PC-9 (cell line): ENCODE data around the gene BRWD1. TPM values are rescaled to one million over a fixed set of nuclear protein-coding genes. Genes with fewer than 3 reads are reported as not detected.

Experiments used
- BruUV-seq: library from RNA; stranded (reverse); fragments of 400-500 nt; replicated peaks from 2 replicates; lab custom pipeline; 2021; lab: Mats Ljungman, UMichigan
- CTCF ChIA-PET: fragments of 300-600 bp; sonication (Branson Sonifier 250); formaldehyde crosslinking; loops from one replicate; lab custom pipeline; 2022; ENCODE audit warnings: antibody characterized with exemption; lab: Charles Lee
- POLR2A ChIA-PET: fragments of 300-600 bp; sonication (Branson Sonifier 250); formaldehyde crosslinking; loops from one replicate; lab custom pipeline; 2022; ENCODE audit warnings: antibody characterized with exemption; ENCODE audit not compliant: unreplicated experiment; lab: Charles Lee
- DNase-seq, 2 experiments: peaks; one replicate each; pipeline versions ENCODE4 v3.0.0 to v3.0.0-alpha.2; 2015 to 2022; ENCODE audit warnings: mixed read lengths in 1 of 2
- H2AFZ ChIP-seq: fragments of 200-600 bp; sonication (generic); 2 replicates; pipeline ENCODE4 v1.8.1; 2017; ENCODE audit warnings: antibody characterized with exemption
- H3F3A ChIP-seq: fragments of 200-600 bp; sonication (generic); 2 replicates; pipeline ENCODE4 v1.8.1; 2017; ENCODE audit warnings: antibody characterized with exemption, mild to moderate bottlenecking, low read depth; ENCODE audit not compliant: insufficient read depth
- H3K27ac ChIP-seq: fragments of 200-600 bp; sonication (generic); 2 replicates; pipeline ENCODE4 v1.6.1; 2016; ENCODE audit warnings: mixed run types
- H3K27me3 ChIP-seq: fragments of 200-600 bp; sonication (generic); 2 replicates; pipeline ENCODE4 v1.6.1; 2016; ENCODE audit warnings: low read depth, mixed run types; ENCODE audit not compliant: insufficient read depth
- H3K36me3 ChIP-seq: fragments of 200-600 bp; sonication (generic); 2 replicates; pipeline ENCODE4 v1.6.1; 2016; ENCODE audit warnings: low read depth, mixed run types
- H3K4me1 ChIP-seq: fragments of 200-600 bp; sonication (generic); replicated peaks from 2 replicates; pipeline ENCODE4 v1.6.1; 2016; ENCODE audit warnings: mixed run types; ENCODE audit not compliant: insufficient read depth
- H3K4me2 ChIP-seq: fragments of 200-600 bp; sonication (generic); 2 replicates; pipeline ENCODE4 v1.6.1; 2017; ENCODE audit warnings: mixed run types
- H3K4me3 ChIP-seq: fragments of 200-600 bp; sonication (generic); 2 replicates; pipeline ENCODE4 v1.6.1; 2016; ENCODE audit warnings: mixed run types
- H3K79me2 ChIP-seq: fragments of 200-600 bp; sonication (generic); 2 replicates; pipeline ENCODE4 v1.6.1; 2017; ENCODE audit warnings: low read depth, mixed run types
- H3K9me2 ChIP-seq: fragments of 200-600 bp; sonication (generic); 2 replicates; pipeline ENCODE4 v1.8.1; 2017; ENCODE audit warnings: mild to moderate bottlenecking; ENCODE audit not compliant: insufficient read depth
- H3K9me3 ChIP-seq: fragments of 200-600 bp; sonication (generic); 2 replicates; pipeline ENCODE4 v1.8.1; 2016; ENCODE audit warnings: low read depth; ENCODE audit not compliant: insufficient read depth
- H4K20me1 ChIP-seq: fragments of 200-600 bp; sonication (generic); 2 replicates; pipeline ENCODE4 v1.8.1; 2017; ENCODE audit not compliant: insufficient read depth
- EZH2 ChIP-seq: fragments of 200-600 bp; sonication (generic); IDR thresholded peaks from 2 replicates; pipeline ENCODE4 v1.8.0; 2017; ENCODE audit warnings: antibody characterized with exemption, low read depth
- intact Hi-C: fragments of 100-400 bp; cut with micrococcal nuclease; formaldehyde crosslinking; loops from one replicate; pipeline ENCODE4 v1.10.0; 2022; ENCODE audit not compliant: unreplicated experiment
- total RNA-seq: library from RNA; stranded (reverse); gene quantifications from 2 replicates; pipeline ENCODE4 v1.2.3, GENCODE V29; 2021
- TF ChIP-seq, protein P1 (sequence below): fragments of 200-600 bp; sonication (generic); conservative IDR thresholded peaks from 2 replicates; pipeline ENCODE4 v1.6.1; 2017; ENCODE audit warnings: mixed run types, antibody characterized with exemption, mild to moderate bottlenecking, moderate library complexity

BRWD1 gene
- total RNA-seq, 1 experiment from 2014 or later: 42.9 TPM

- BruUV-seq: no TSS peak
- intact Hi-C loops: no loop called here
- no peaks in the 10 kb centered on the region for H3K36me3 ChIP-seq
- H3F3A ChIP-seq: no peaks in the 10 kb centered on the region
- DNase-seq: no peak
- H3K4me3 ChIP-seq: no peak overlapping the region
- no peaks in the 10 kb centered on the region for H3K79me2 ChIP-seq
- H3K9me3 ChIP-seq: no peaks in the 10 kb centered on the region
- H3K4me2 ChIP-seq: no peak overlapping the region
- no peak for TF ChIP-seq EZH2
- TF ChIP-seq, protein P1, sequence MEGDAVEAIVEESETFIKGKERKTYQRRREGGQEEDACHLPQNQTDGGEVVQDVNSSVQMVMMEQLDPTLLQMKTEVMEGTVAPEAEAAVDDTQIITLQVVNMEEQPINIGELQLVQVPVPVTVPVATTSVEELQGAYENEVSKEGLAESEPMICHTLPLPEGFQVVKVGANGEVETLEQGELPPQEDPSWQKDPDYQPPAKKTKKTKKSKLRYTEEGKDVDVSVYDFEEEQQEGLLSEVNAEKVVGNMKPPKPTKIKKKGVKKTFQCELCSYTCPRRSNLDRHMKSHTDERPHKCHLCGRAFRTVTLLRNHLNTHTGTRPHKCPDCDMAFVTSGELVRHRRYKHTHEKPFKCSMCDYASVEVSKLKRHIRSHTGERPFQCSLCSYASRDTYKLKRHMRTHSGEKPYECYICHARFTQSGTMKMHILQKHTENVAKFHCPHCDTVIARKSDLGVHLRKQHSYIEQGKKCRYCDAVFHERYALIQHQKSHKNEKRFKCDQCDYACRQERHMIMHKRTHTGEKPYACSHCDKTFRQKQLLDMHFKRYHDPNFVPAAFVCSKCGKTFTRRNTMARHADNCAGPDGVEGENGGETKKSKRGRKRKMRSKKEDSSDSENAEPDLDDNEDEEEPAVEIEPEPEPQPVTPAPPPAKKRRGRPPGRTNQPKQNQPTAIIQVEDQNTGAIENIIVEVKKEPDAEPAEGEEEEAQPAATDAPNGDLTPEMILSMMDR: no peak
- no peak overlapping the region for H2AFZ ChIP-seq
- H3K27ac ChIP-seq: no peak overlapping the region
- H4K20me1 ChIP-seq: no peaks in the 10 kb centered on the region
- H3K4me1 ChIP-seq: no peaks in the 10 kb centered on the region
- H3K9me2 ChIP-seq: no peaks in the 10 kb centered on the region
- no peaks in the 10 kb centered on the region for H3K27me3 ChIP-seq
- ChIA-PET CTCF (no interaction called here), POLR2A (no interaction called here)
Measured at GRCh38 chr21:39142972-39143371, 170.5 kb downstream of the BRWD1 start.

DNA sequence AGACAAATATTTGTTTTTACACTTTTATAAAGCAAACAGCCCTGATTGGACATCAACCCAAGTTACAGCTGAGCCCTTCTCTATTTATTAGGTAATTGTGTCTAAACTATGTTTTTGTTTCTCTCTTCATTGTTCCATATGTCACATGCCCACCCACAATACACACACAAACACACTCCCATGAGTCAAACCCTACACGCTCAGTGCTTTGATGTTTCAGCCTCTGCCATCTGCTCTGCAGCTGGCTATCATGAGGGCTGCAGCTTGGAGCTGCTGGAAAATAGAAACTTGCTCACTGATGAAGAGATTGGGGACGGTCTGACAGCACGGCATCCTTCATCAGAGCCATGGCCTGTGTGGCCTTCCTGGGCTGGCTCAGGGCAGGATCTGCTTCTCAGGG is 171.9 kb downstream of the BRWD1 start:
- POLR2A ChIA-PET: no interaction called here
- Histone ChIP-seq H3K79me2 (no peaks in the 10 kb centered on the region), H3K4me1 (no peaks in the 10 kb centered on the region), H3K4me3 (no peak overlapping the region), H3K27ac (no peak overlapping the region), H3K4me2 (no peak overlapping the region), H2AFZ (no peak overlapping the region), H3K36me3 (no peaks in the 10 kb centered on the region), H3K27me3 (no peaks in the 10 kb centered on the region), H3K9me2 (no peaks in the 10 kb centered on the region), H3F3A (no peaks in the 10 kb centered on the region), H4K20me1 (no peaks in the 10 kb centered on the region), H3K9me3 (no peaks in the 10 kb centered on the region)
- CTCF ChIA-PET: no interaction called here
- no TSS peak for BruUV-seq
- DNase-seq: no peak
- TF ChIP-seq, protein P1: no peak
- TF ChIP-seq EZH2: no peak
- intact Hi-C loops: no loop called here

- Histone ChIP-seq H3K27ac (no peak overlapping the region), H3K4me2 (no peak overlapping the region), H3K4me3 (no peak overlapping the region), H3K36me3 (no peaks in the 10 kb centered on the region), H4K20me1 (no peaks in the 10 kb centered on the region), H3K27me3 (no peaks in the 10 kb centered on the region), H3F3A (no peaks in the 10 kb centered on the region), H3K4me1 (no peaks in the 10 kb centered on the region), H2AFZ (no peak overlapping the region), H3K9me2 (no peaks in the 10 kb centered on the region), H3K9me3 (no peaks in the 10 kb centered on the region), H3K79me2 (no peaks in the 10 kb centered on the region)
- no TSS peak for BruUV-seq
- intact Hi-C loops: loop anchor here (1.0 to 5.0 kb wide), 4 partner anchors 340 to 632 kb away; no protein-coding TSS in a partner anchor
- ChIA-PET CTCF (interaction anchor here (0.7 to 1.1 kb wide), 3 partner anchors 108 to 172 kb away, joined by 3 to 5 read pairs (median 3); no protein-coding TSS in a partner anchor), POLR2A (interaction anchor here (0.6 to 0.7 kb wide), 3 partner anchors 116 to 428 kb away, joined by 3 to 24 read pairs (median 6); no protein-coding TSS in a partner anchor)
- no peak for TF ChIP-seq EZH2
- TF ChIP-seq, protein P1: no peak
- DNase-seq: no peak
Measured at GRCh38 chr21:39137248-39138178, 175.9 kb downstream of the BRWD1 start.
